NT2/D1 (cell line): ENCODE data around the gene FAF1.

Experiments
- SUZ12 ChIP-seq: IDR thresholded peaks from 2 replicates; pipeline ENCODE4 v1.6.1; 2011; ENCODE audit not compliant: insufficient read length, insufficient read depth; ENCODE audit errors: extremely low read depth
- YY1 ChIP-seq: IDR thresholded peaks from 2 replicates; pipeline ENCODE4 v1.6.1; 2011; ENCODE audit not compliant: insufficient read length, insufficient read depth
- ZNF274 ChIP-seq: IDR thresholded peaks from 2 replicates; pipeline ENCODE4 v1.6.1; 2011; ENCODE audit warnings: mild to moderate bottlenecking, low read depth, low read length

- TF ChIP-seq YY1 (no peak), ZNF274 (no peak), SUZ12 (no peak)
These were observed 26.6 kb upstream of the FAF1 start for GRCh38 chr1:50986653-50987052.
